Right atrium auricular region (tissue), 2 donors: ENCODE results near the gene RASL11B. TPM values are rescaled to one million over a fixed set of nuclear protein-coding genes. Genes with fewer than 3 reads are reported as not detected.

Experiments
- DNase-seq: peaks from one replicate; pipeline ENCODE4 v3.0.0-alpha.2; 2019; ENCODE audit warnings: low spot score
- H3K27ac ChIP-seq, 2 donors: fragments of 200-600 bp; sonication (generic); 1 replicate in 1 of 2; 2 replicates in 1 of 2; pipeline ENCODE4 v1.5.1; 2016 to 2019
- H3K27me3 ChIP-seq, 2 donors: fragments of 200-600 bp; sonication (generic); one replicate each; pipeline versions ENCODE4 v1.5.1 to v1.6.0; 2017 to 2019
- H3K36me3 ChIP-seq: fragments of 200-600 bp; sonication (generic); one replicate; pipeline ENCODE4 v1.5.1; 2016
- H3K4me1 ChIP-seq, 2 donors: fragments of 200-600 bp; sonication (generic); one replicate each; pipeline versions ENCODE4 v1.5.1 to v1.6.0; 2017 to 2019
- H3K4me3 ChIP-seq, 2 donors: fragments of 200-600 bp; sonication (generic); 1 replicate in 1 of 2; 2 replicates in 1 of 2; pipeline ENCODE4 v1.5.1; 2017 to 2019; ENCODE audit warnings: mild to moderate bottlenecking in 1 of 2, moderate library complexity in 1 of 2
- H3K9me3 ChIP-seq, 2 donors: fragments of 200-600 bp; sonication (generic); one replicate each; pipeline ENCODE4 v1.5.1; 2019
- total RNA-seq, 2 donors: library from RNA; depleted of rRNA; stranded (reverse); fragments of >200 nt; gene quantifications; one replicate each; pipeline ENCODE4 v1.1.0, GENCODE V29; 2016
- TF ChIP-seq, protein P1 (sequence below), 2 donors: fragments of 200-600 bp; sonication (generic); IDR thresholded peaks; one replicate each; pipeline ENCODE4 v1.5.1; 2019; ENCODE audit warnings: antibody characterized with exemption in 2 of 2

Gene RASL11B
- total RNA-seq, 2 donors from 2014 or later = 10.9 to 12.2 TPM

DNA sequence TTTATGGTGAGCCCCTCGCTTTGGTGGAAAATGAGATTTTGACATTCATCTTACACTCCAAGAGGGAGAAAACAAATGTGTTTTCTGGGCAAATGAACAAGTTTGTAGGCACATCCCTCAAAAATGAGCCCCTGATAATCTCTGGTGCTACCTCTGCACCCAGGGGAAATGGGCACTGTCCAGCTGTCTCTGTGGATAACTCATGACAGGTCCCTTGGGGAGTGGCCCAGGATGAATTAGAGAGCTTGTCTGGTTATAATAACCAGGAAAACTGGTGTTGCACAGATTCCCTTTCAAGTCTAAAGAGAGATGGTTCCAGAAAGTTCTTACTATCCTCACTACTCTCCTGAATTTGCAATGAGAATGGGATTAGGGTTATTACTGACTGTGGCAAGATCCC is 7.5 kb downstream of the RASL11B start:
- no peak for DNase-seq
- H3K9me3 ChIP-seq = no peaks in the 10 kb centered on the region
- H3K36me3 ChIP-seq = peaks cover 12% of the 10 kb centered on the region
- peak overlapping the region in 1 of 2 donors; percentile 7 for H3K4me3 ChIP-seq
- peaks cover 0 to 59% of the 10 kb centered on the region in 2 donors for H3K4me1 ChIP-seq
- TF ChIP-seq, protein P1, sequence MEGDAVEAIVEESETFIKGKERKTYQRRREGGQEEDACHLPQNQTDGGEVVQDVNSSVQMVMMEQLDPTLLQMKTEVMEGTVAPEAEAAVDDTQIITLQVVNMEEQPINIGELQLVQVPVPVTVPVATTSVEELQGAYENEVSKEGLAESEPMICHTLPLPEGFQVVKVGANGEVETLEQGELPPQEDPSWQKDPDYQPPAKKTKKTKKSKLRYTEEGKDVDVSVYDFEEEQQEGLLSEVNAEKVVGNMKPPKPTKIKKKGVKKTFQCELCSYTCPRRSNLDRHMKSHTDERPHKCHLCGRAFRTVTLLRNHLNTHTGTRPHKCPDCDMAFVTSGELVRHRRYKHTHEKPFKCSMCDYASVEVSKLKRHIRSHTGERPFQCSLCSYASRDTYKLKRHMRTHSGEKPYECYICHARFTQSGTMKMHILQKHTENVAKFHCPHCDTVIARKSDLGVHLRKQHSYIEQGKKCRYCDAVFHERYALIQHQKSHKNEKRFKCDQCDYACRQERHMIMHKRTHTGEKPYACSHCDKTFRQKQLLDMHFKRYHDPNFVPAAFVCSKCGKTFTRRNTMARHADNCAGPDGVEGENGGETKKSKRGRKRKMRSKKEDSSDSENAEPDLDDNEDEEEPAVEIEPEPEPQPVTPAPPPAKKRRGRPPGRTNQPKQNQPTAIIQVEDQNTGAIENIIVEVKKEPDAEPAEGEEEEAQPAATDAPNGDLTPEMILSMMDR (IDR thresholded peaks at IDR 0.05) = no peak
- no peaks in the 10 kb centered on the region for H3K27me3 ChIP-seq
- H3K27ac ChIP-seq = peak overlapping the region; percentile 65 to 85

DNA sequence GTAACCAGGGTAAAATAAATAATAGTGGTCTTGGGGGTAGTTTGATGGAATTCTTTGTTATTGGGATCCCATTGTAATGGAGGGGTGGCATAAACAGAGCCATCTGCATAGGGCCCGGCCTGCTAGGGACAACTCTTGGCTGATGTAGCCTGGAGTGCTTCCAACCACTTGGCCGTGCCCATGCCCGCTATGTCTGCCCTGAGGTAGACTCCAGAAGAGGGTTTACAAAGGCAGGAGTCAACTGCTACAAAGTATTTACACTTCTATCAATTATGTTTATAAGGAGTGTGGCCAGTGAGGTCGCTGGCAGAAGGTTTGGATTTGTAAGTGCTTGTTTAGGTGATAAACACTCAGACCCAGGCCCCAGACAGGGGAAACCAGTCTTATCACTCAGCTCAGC is 8.1 kb downstream of the RASL11B start:
- TF ChIP-seq, protein P1 (IDR thresholded peaks at IDR 0.05) = no peak
- Histone ChIP-seq H3K27me3 (no peaks in the 10 kb centered on the region), H3K4me1 (peaks cover 0 to 53% of the 10 kb centered on the region in 2 donors), H3K9me3 (no peaks in the 10 kb centered on the region), H3K36me3 (peaks cover 10% of the 10 kb centered on the region), H3K4me3 (no peak overlapping the region), H3K27ac (peak overlapping the region; percentile 65 to 85)
- DNase-seq = no peak

DNA sequence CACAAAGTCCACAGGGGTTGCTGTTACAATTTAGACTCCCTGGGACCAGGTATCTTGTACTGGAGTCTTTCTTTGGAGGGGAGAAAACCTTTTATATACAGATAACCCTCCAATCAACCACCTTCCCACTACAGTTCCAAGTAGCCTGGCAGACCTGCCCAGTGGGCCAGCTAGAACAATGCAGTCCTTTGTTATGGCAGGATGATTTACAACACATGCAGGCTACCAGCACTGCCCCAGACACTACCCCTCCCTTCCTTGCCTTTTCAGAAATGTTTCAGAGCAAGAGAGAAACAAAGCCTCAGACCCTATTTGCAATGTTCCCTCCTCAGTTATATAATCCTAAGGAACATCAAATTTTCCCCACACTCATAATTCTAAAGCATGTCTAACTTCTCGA is 11.1 kb downstream of the RASL11B start:
- Histone ChIP-seq H3K27me3 (no peaks in the 10 kb centered on the region), H3K36me3 (no peaks in the 10 kb centered on the region), H3K4me1 (peaks cover 0 to 29% of the 10 kb centered on the region in 2 donors), H3K9me3 (no peaks in the 10 kb centered on the region), H3K4me3 (no peak overlapping the region), H3K27ac (peak overlapping the region in 1 of 2 donors; percentile 45)
- no peak for DNase-seq
- TF ChIP-seq, protein P1 (IDR thresholded peaks at IDR 0.05) = no peak

DNA sequence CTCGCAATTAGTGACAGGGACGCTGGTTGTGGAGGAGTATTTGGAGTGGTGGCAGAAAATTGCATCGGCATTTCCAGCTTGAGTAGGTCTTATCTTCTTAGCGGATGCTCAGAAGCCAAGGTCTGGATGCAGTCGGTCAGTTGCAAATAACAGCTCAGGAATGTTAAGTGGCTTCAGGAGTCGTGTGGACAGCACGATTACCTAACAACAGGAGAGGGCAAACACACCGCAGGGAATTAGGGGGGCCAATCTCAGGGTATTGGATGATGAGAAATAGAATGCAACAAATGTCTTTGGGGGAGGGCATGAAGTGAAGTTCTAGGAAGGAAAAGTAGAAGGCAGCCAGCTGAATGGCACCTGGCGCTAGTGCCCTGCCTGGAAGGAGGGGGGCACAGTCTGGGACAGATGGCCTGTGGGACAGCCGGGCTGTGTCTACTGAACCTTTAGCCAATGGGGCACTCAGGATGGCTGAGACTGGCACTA is 11.8 kb downstream of the RASL11B start:
- Histone ChIP-seq H3K27ac (peak overlapping the region in 1 of 2 donors; percentile 45), H3K9me3 (no peaks in the 10 kb centered on the region), H3K4me1 (peaks cover 0 to 21% of the 10 kb centered on the region in 2 donors), H3K4me3 (no peak overlapping the region), H3K36me3 (no peaks in the 10 kb centered on the region), H3K27me3 (no peaks in the 10 kb centered on the region)
- TF ChIP-seq, protein P1 (IDR thresholded peaks at IDR 0.05) = no peak
- no peak for DNase-seq

DNA sequence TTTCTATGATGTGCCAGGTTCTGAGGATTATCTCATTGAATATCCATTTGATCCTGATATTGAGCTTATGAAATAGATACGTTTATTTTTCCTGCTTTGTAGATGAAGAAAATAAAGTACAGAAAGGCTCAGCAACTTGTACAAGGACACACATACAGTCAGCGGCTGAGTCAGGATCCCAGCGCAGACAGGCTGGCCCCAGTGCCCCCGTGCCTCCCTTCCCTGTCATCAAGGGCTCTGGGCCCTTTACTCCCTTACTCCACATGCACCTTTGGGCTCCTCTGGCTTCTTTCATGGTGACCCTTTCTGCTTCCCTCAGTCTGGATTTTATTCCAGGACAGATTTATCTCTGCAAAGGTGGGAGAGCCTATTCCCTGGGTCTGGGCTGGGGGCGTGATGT is 12.8 kb downstream of the RASL11B start:
- H3K4me1 ChIP-seq = peaks cover 0 to 11% of the 10 kb centered on the region in 2 donors

More for the DNA sequence above, 12.8 kb downstream of the RASL11B start:
- no peak overlapping the region for H3K27ac ChIP-seq
- H3K4me3 ChIP-seq = no peak overlapping the region
- no peaks in the 10 kb centered on the region for H3K36me3 ChIP-seq
- TF ChIP-seq, protein P1 (IDR thresholded peaks at IDR 0.05) = no peak
- no peaks in the 10 kb centered on the region for H3K9me3 ChIP-seq
- no peaks in the 10 kb centered on the region for H3K27me3 ChIP-seq
- no peak for DNase-seq
